PFSK-1 (cell line): ENCODE data around the gene TSKS.

ENCODE experiments used
- FOXP2 ChIP-seq: optimal IDR thresholded peaks from 2 replicates; pipeline ENCODE3; 2011; ENCODE audit warnings: borderline replicate concordance, control low read depth, inconsistent platforms; ENCODE audit not compliant: insufficient read depth; ENCODE audit errors: extremely low read length, extremely low read depth
- POLR2AphosphoS5 ChIP-seq: IDR thresholded peaks from 2 replicates; pipeline ENCODE4 v1.6.1; 2012; ENCODE audit warnings: low read depth, mild to moderate bottlenecking, control low read depth, low read length, moderate library complexity
- REST ChIP-seq, 2 experiments: IDR thresholded peaks; 2 replicates each; pipeline versions ENCODE4 v1.6.1 to v1.8.0; 2011 to 2012; ENCODE audit warnings: low read depth in 2 of 2, low read length in 2 of 2, control low read depth in 1 of 2, inconsistent platforms in 1 of 2, mild to moderate bottlenecking in 1 of 2, moderate library complexity in 1 of 2; ENCODE audit not compliant: insufficient read depth in 1 of 2
- SIN3A ChIP-seq: IDR thresholded peaks from 2 replicates; pipeline ENCODE4 v1.6.1; 2012; ENCODE audit warnings: mild to moderate bottlenecking, low read length, moderate library complexity, borderline replicate concordance; ENCODE audit not compliant: insufficient read depth
- TAF1 ChIP-seq: IDR thresholded peaks from 2 replicates; pipeline ENCODE4 v1.6.1; 2012; ENCODE audit warnings: low read length, control low read depth, borderline replicate concordance; ENCODE audit not compliant: insufficient read depth

TSKS gene

DNA sequence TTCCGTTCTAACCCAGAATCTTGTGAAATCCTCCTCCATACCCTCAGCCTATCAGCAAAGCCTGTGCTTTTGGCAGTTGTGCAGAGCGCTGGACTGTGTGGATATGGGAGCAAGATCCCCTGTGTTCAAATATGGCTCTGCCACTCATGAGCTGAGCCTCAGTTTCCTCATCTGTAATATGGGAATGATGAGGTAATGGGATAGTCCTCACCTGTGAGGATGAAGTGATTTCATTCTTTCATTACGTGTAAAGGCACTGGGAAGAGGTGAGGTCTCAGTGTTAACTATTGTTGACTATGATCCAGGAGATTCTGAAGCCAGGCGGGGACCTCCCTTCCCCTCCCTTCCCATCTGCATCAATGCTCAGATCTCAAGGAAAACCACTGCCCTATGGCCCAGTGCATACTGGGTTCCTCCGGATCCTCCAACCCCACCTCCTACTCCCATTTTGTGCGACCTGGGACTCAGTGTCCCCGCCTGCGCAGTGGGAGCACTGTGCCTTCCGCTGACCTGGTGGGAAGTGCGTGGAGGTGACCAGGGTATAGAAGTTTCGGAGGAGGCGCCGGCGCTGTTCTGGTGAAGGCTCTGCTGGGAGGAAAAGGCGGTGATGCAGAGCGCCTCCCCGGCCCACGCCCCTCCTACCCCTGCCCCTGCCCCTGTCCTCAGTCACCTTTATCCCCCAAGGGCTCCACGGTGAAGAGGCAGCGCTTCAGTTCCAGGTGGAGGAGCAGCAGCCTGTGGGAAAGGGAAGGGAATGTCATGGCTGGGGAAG, 45.0 kb upstream of the TSKS start:
- TF ChIP-seq SIN3A (no peak), REST (IDR thresholded peaks at IDR 0.05; ENCODE audit: insufficient read depth in 1 of 2, low read depth in 2 of 2, low read length in 2 of 2) (no peak), TAF1 (no peak), POLR2AphosphoS5 (no peak), FOXP2 (no peak)

DNA sequence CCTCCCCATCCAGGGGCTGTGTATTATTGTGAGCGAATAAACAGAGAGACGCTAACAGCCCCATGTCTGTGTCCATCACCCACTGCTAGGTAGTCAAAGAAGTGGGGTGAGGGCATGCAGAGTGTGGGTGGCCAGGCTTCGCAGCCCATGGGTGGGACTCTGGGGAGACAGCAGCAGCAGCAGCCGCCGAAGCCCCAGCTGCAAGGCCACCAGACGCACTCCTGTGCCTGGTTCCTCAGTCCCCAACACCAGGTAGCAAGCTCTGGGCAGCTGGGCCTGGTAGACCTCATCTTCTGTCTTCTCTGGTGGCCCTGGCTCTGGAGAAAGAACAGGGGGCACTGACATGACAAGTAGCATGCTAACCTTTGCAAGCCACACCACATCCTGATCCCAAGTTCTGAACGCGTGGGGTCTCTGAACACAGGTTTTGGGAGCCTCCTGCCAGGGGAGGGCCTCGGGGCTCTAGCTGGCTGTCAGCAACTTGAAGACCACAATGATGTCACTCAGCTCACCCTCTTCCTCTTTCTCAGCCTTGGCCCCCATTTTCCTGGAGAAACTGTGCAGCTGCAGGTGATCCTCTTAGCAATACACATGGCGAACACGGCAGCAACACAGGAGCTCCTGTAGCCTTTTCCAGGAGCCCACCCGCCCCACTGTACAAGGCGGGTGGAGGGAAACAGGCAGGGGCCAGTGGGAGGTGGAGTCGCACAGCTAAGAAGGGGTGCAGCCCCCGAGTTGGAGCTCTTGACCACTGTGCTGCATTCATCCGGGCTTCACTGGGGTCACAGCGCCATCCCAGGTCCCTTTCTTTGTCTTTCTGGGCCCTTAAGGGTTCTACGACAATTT, 44.2 kb upstream of the TSKS start:
- TF ChIP-seq POLR2AphosphoS5 (peak; percentile 35; the same call in 1 of the 2 replicates), SIN3A (no peak)

DNA sequence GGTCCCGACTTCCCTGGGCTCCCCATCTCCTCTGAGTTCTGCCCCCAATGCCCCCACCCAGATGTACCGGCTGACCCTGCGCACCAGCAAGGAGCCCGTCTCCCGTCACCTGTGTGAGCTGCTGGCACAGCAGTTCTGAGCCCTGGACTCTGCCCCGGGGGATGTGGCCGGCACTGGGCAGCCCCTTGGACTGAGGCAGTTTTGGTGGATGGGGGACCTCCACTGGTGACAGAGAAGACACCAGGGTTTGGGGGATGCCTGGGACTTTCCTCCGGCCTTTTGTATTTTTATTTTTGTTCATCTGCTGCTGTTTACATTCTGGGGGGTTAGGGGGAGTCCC, 43.5 kb upstream of the TSKS start:
- TF ChIP-seq POLR2AphosphoS5 (no peak), TAF1 (no peak), SIN3A (no peak), REST (IDR thresholded peaks at IDR 0.05; ENCODE audit: insufficient read depth in 1 of 2, low read depth in 2 of 2, low read length in 2 of 2) (no peak), FOXP2 (no peak)

DNA sequence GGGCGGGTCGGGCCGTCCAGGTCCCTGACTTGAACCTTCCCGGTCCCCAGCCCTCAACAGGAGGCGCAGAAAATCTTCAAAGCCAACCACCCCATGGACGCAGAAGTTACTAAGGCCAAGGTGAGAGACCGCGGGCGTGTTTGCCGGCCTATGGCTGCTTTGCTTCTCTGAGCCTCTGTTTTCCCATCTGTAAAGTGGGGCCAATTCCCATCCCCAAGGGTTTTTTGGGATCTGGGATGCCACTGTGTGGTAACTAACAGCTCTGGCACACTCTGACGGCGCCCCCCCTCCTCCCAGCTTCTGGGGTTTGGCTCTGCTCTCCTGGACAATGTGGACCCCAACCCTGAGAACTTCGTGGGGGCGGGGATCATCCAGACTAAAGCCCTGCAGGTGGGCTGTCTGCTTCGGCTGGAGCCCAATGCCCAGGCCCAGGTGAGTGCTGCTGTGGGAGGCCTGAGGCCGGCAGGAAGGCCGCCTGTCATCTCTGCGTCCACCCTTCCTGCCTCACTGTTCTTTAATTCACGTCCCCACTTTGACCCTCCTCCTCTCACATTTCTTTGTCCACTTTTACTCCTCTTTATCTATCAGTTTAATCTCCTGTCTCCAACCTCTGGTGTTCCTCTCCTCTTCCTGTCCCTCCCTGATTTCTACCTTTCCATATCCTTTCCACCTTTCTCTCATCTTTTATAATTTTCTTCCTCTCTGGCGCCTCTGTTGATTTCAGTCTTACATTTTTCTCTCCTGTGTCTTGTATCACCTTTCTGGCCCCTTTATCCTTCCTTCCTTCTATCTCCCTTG, 42.9 kb upstream of the TSKS start:
- TF ChIP-seq REST (IDR thresholded peaks at IDR 0.05; ENCODE audit: insufficient read depth in 1 of 2, low read depth in 2 of 2, low read length in 2 of 2) (no peak), TAF1 (no peak), POLR2AphosphoS5 (no peak), SIN3A (no peak), FOXP2 (no peak)

DNA sequence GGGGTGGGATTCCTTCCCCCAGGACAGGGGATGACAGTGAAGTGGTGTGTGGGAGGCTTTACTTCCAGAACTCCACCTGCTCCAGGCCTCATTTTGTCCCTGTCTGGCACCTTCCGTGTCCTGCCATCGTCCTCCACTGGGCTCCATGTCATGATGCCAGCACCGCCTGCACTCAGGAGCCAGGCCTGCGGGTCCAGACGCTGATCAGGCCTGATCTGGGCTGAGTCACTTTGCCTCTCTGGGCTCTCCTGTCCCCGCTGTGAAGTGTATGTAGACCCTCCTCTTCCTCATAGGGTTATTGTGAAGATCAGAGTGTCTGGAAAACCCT, 40.4 kb upstream of the TSKS start:
- TF ChIP-seq REST (IDR thresholded peaks at IDR 0.05; ENCODE audit: insufficient read depth in 1 of 2, low read depth in 2 of 2, low read length in 2 of 2) = no peak
